ENCODE measurements around the gene DPP3. TPM values are rescaled to one million over a fixed set of nuclear protein-coding genes. Genes with fewer than 3 reads are reported as not detected.

Gene DPP3
- polyA plus RNA-seq, 1 experiment, result 85.2 TPM

GRCh38 chr11:66476173-66476840 is 3.9 kb upstream of the DPP3 start:
- ChIA-PET CTCF (interaction anchor here (1.6 kb wide), 1 partner anchor 47 kb away, joined by 3 read pairs; no protein-coding TSS in a partner anchor), POLR2A (no interaction called here)
- Histone ChIP-seq H3K36me3 (ENCODE audit: control insufficient read depth, insufficient read depth, low read length) (peaks cover 13% of the 10 kb centered on the region), H3K27me3 (ENCODE audit: control insufficient read depth, insufficient read depth, low read length) (no peaks in the 10 kb centered on the region), H3K4me3 (ENCODE audit: low read depth, low read length) (no peak overlapping the region)
- DNase-seq (ENCODE audit: low read depth), result no peak
- no peak for TF ChIP-seq CTCF (IDR thresholded peaks at IDR 0.05; ENCODE audit: insufficient read depth, low read depth, low read length)

- CTCF ChIA-PET, result interaction anchor here (1.0 to 1.6 kb wide), 2 partner anchors 38 to 47 kb away, joined by 3 read pairs; partner anchors contain the start of gene MRPL11
- Histone ChIP-seq H3K27me3 (ENCODE audit: control insufficient read depth, insufficient read depth, low read length) (no peaks in the 10 kb centered on the region), H3K4me3 (ENCODE audit: low read depth, low read length) (no peak overlapping the region), H3K36me3 (ENCODE audit: control insufficient read depth, insufficient read depth, low read length) (peaks cover 12% of the 10 kb centered on the region)
- POLR2A ChIA-PET, result no interaction called here
- no peak for TF ChIP-seq CTCF (IDR thresholded peaks at IDR 0.05; ENCODE audit: insufficient read depth, low read depth, low read length)
- DNase-seq (ENCODE audit: low read depth), result no peak
Measured at GRCh38 chr11:66476841-66477251, 3.4 kb upstream of the DPP3 start.

- no peaks in the 10 kb centered on the region for H3K27me3 ChIP-seq (ENCODE audit: control insufficient read depth, insufficient read depth, low read length)
- no peak for DNase-seq (ENCODE audit: low read depth)
- H3K36me3 ChIP-seq (ENCODE audit: control insufficient read depth, insufficient read depth, low read length), result peaks cover 6% of the 10 kb centered on the region
- TF ChIP-seq CTCF (IDR thresholded peaks at IDR 0.05; ENCODE audit: insufficient read depth, low read depth, low read length), result no peak
- H3K4me3 ChIP-seq (ENCODE audit: low read depth, low read length), result no peak overlapping the region
- POLR2A ChIA-PET, result no interaction called here
- CTCF ChIA-PET, result interaction anchor here (1.0 to 2.8 kb wide), 7 partner anchors 10 to 68 kb away, joined by 3 to 18 read pairs (median 3); partner anchors contain the start of genes MRPL11 and PELI3
Measured at GRCh38 chr11:66477263-66478201, 2.7 kb upstream of the DPP3 start.

GRCh38 chr11:66478729-66479393 is 1.4 kb upstream of the DPP3 start:
- peak; percentile 84 for TF ChIP-seq CTCF (IDR thresholded peaks at IDR 0.05; ENCODE audit: insufficient read depth, low read depth, low read length)
- Histone ChIP-seq H3K4me3 (ENCODE audit: low read depth, low read length) (peak overlapping the region; percentile 69), H3K27me3 (ENCODE audit: control insufficient read depth, insufficient read depth, low read length) (no peaks in the 10 kb centered on the region), H3K36me3 (ENCODE audit: control insufficient read depth, insufficient read depth, low read length) (peaks cover 5% of the 10 kb centered on the region)
- no peak for DNase-seq (ENCODE audit: low read depth)
- POLR2A ChIA-PET, result no interaction called here
- CTCF ChIA-PET, result interaction anchor here (0.8 to 2.8 kb wide), 12 partner anchors 8 to 200 kb away, joined by 3 to 18 read pairs (median 4); partner anchors contain the start of gene PELI3

All from BJ (cell line).